Measurements from ENCODE around the gene GH1. TPM values are rescaled to one million over a fixed set of nuclear protein-coding genes. Genes with fewer than 3 reads are reported as not detected.

GH1 gene
- total and polyA plus RNA-seq, 9 of the 15 experiments (the other 6 are each of a cell fraction or from before 2014, with no cell fraction given), result not detected

GRCh38 chr17:63918305-63918704 is 334 bp downstream of the GH1 start:
- Histone ChIP-seq H3K4me3 (no peak overlapping the region), H3K36me3 (ENCODE audit: control insufficient read depth, insufficient read depth, low read length) (no peaks in the 10 kb centered on the region), H3K27me3 (ENCODE audit: control insufficient read depth in 2 of 2, insufficient read depth in 2 of 2, low read length in 2 of 2) (peaks cover 3 to 31% of the 10 kb centered on the region in 2 experiments; a peak in 4 of 5 replicates), H3K79me2 (ENCODE audit: control insufficient read depth, insufficient read depth, low read length) (no peaks in the 10 kb centered on the region), H4K20me1 (replicated peaks; ENCODE audit: control insufficient read depth, insufficient read depth, low read length) (no peaks in the 10 kb centered on the region), H3K4me1 (replicated peaks in 1 of 2; ENCODE audit: control insufficient read depth in 2 of 2, insufficient read depth in 2 of 2, low read length in 2 of 2) (no peaks in the 10 kb centered on the region; a peak in 1 of 5 replicates), H3K27ac (ENCODE audit: extremely low read depth, low read depth, low read length) (no peak overlapping the region), H3K9me3 (replicated peaks; ENCODE audit: control insufficient read depth, insufficient read depth, low read depth, low read length) (no peaks in the 10 kb centered on the region), H2AFZ (ENCODE audit: low read depth, low read length) (no peak overlapping the region), H3K9me1 (ENCODE audit: control insufficient read depth, insufficient read depth, low read length) (no peaks in the 10 kb centered on the region), H3K9ac (ENCODE audit: insufficient read depth in 1 of 2, low read depth in 2 of 2, low read length in 2 of 2) (0 out of 4 replicates have a peak overlapping the region, but pooled peaks of 1 of the 2 experiments have one; percentile 26), H3K4me2 (ENCODE audit: insufficient read depth, low read length) (no peak overlapping the region)
- no peak for FAIRE-seq
- TF ChIP-seq CTCF (IDR thresholded peaks at IDR 0.05 in 2 of 3, conservative IDR thresholded peaks at IDR 0.05 in 1 of 3; ENCODE audit: insufficient read depth in 2 of 3, low read depth in 1 of 3, low read length in 3 of 3) (peak in 2 of 3 experiments; percentile 4 to 12; a peak in 1 of 6 replicates), NR3C1 (CRISPR knock-in tag; IDR thresholded peaks at IDR 0.05) (no peak)
- WGBS (ENCODE audit: insufficient coverage, low coverage, missing lambda C conversion rate), result 13% methylated on average over 7 of the region's 10 CpGs
- in situ Hi-C loops (cut with MboI), result loop anchor here (10.0 kb wide), 2 partner anchors 106 to 366 kb away; partner anchors contain the start of gene ICAM2
- BruUV-seq (replicated peaks), result no TSS peak
- ATAC-seq, result no peak
- DNase-seq (ENCODE audit: extremely low read depth in 1 of 4, low spot score in 3 of 4), result no peak
- intact Hi-C loops (cut with micrococcal nuclease), result loop anchor here (2.0 to 10.0 kb wide), 5 partner anchors 28 to 366 kb away; partner anchors contain the start of gene ERN1
- CTCF ChIA-PET (ENCODE audit: low intra/inter-chr PET ratio), result interaction anchor here (0.9 to 2.0 kb wide), 4 partner anchors 71 to 501 kb away, joined by 3 to 10 read pairs (median 4); no protein-coding TSS in a partner anchor
- POLR2A ChIA-PET, result interaction anchor here (0.6 to 1.0 kb wide), 4 partner anchors 11 to 385 kb away, joined by 3 to 4 read pairs (median 3); no protein-coding TSS in a partner anchor

All from K562 (cell line).